GM12878 (cell line): Measurements from ENCODE around the gene SUGCT. TPM values are rescaled to one million over a fixed set of nuclear protein-coding genes. Genes with fewer than 3 reads are reported as not detected.

Experiments
- ATAC-seq: fragments of 200-7000 bp; cut with Tn5 transposase; 3 replicates; pipeline ENCODE4 v1.9.1; 2020; ENCODE audit warnings: mild to moderate bottlenecking, moderate library complexity
- BruUV-seq: library from RNA; stranded (reverse); fragments of 400-500 nt; replicated peaks from 2 replicates; lab custom pipeline; 2021; lab: Mats Ljungman, UMichigan
- CTCF ChIA-PET: fragments of 300-600 bp; sonication (Branson Sonifier 250); formaldehyde crosslinking; extraction: SDS; loops from one replicate; lab custom pipeline; 2021; ENCODE audit warnings: inconsistent platforms; lab: Yijun Ruan, JAX
- POLR2A ChIA-PET: fragments of 350-600 bp; formaldehyde crosslinking; extraction: SDS; loops from one replicate; lab custom pipeline; 2021; ENCODE audit warnings: inconsistent platforms; lab: Charles Lee
- RAD21 ChIA-PET: fragments of 300-600 bp; sonication (Branson Sonifier 250); formaldehyde crosslinking; loops from one replicate; lab custom pipeline; 2023; ENCODE audit warnings: antibody characterized with exemption; ENCODE audit not compliant: unreplicated experiment; lab: Charles Lee
- SMC1A ChIA-PET: fragments of 300-600 bp; sonication (Branson Sonifier 250); formaldehyde crosslinking; loops from one replicate; lab custom pipeline; 2023; ENCODE audit not compliant: unreplicated experiment, uncharacterized antibody; lab: Charles Lee
- DNase-seq: peaks from one replicate; pipeline ENCODE4 v3.0.0-alpha.2; 2011; ENCODE audit warnings: low read depth, low spot score
- FAIRE-seq: peaks from 3 replicates; lab custom pipeline; 2011; peaks lifted over from hg19 to GRCh38; lab: Jason Lieb, UNC
- H2AFZ ChIP-seq: 2 replicates; pipeline ENCODE4 v1.6.0; 2011; ENCODE audit warnings: low read depth, low read length, control low read depth; ENCODE audit not compliant: control insufficient read depth
- H3K27ac ChIP-seq: 2 replicates; pipeline ENCODE4 v1.5.1; 2011; ENCODE audit warnings: control low read depth; ENCODE audit not compliant: control insufficient read depth, insufficient read depth
- H3K27me3 ChIP-seq, 2 experiments: replicated peaks in 1 of 2; 2 replicates each; pipeline versions ENCODE4 v1.6.0 to v1.6.1; 2011; ENCODE audit warnings: low read length in 1 of 2; ENCODE audit not compliant: control insufficient read depth in 2 of 2, insufficient read depth in 2 of 2
- H3K36me3 ChIP-seq, 2 experiments: 2 replicates each; pipeline ENCODE4 v1.5.1; 2011; ENCODE audit warnings: low read length in 1 of 2; ENCODE audit not compliant: control insufficient read depth in 2 of 2, insufficient read depth in 2 of 2
- H3K4me1 ChIP-seq: 2 replicates; pipeline ENCODE4 v1.6.1; 2011; ENCODE audit warnings: mild to moderate bottlenecking, low read length, moderate library complexity, mixed read lengths; ENCODE audit not compliant: control insufficient read depth, insufficient read depth
- H3K4me2 ChIP-seq: 2 replicates; pipeline ENCODE4 v1.6.0; 2011; ENCODE audit warnings: control low read depth; ENCODE audit not compliant: control insufficient read depth, insufficient read depth
- H3K4me3 ChIP-seq: fragments of 200-600 bp; sonication (generic); 2 replicates; pipeline ENCODE4 v1.5.1; 2016
- H3K79me2 ChIP-seq: 2 replicates; pipeline ENCODE4 v1.6.0; 2011; ENCODE audit warnings: low read length; ENCODE audit not compliant: control insufficient read depth, insufficient read depth
- H3K9ac ChIP-seq: 2 replicates; pipeline ENCODE4 v1.8.0; 2011; ENCODE audit warnings: low read length, control low read depth, mixed read lengths; ENCODE audit not compliant: control insufficient read depth, insufficient read depth
- H3K9me3 ChIP-seq: replicated peaks from 3 replicates; pipeline ENCODE4 v1.5.1; 2011; ENCODE audit warnings: mild to moderate bottlenecking, low read length; ENCODE audit not compliant: control insufficient read depth, insufficient read depth
- H4K20me1 ChIP-seq: 2 replicates; pipeline ENCODE4 v1.6.0; 2011; ENCODE audit not compliant: control insufficient read depth, insufficient read depth
- BCL3 ChIP-seq: IDR thresholded peaks from 2 replicates; pipeline ENCODE4 v1.6.1; 2011; ENCODE audit warnings: borderline replicate concordance, low read depth, mild to moderate bottlenecking, moderate library complexity, low read length; ENCODE audit not compliant: insufficient read depth, poor library complexity, severe bottlenecking
- EZH2 ChIP-seq: IDR thresholded peaks from 2 replicates; pipeline ENCODE4 v1.6.1; 2012; ENCODE audit warnings: low read depth, mild to moderate bottlenecking, control low read depth, inconsistent platforms, low read length, borderline replicate concordance; ENCODE audit not compliant: control insufficient read depth
- PBX3 ChIP-seq: IDR thresholded peaks from 2 replicates; pipeline ENCODE4 v1.6.1; 2011; ENCODE audit warnings: mild to moderate bottlenecking, low read depth, low read length, moderate library complexity; ENCODE audit not compliant: insufficient replicate concordance
- PKNOX1 ChIP-seq: fragments of 450-650 bp; IDR thresholded peaks from 2 replicates; pipeline ENCODE4 v1.6.1; 2016; ENCODE audit warnings: mild to moderate bottlenecking
- RELB ChIP-seq: fragments of 450-650 bp; IDR thresholded peaks from 2 replicates; pipeline ENCODE4 v1.6.1; 2017; ENCODE audit warnings: low read depth, mild to moderate bottlenecking, moderate library complexity
- SIN3A ChIP-seq: IDR thresholded peaks from 2 replicates; pipeline ENCODE4 v1.6.1; 2012; ENCODE audit warnings: low read depth, low read length, improper control_type of control experiment
- SRF ChIP-seq, 2 experiments: IDR thresholded peaks; 2 replicates each; pipeline ENCODE4 v1.6.1; 2011; ENCODE audit warnings: low read depth in 2 of 2, low read length in 2 of 2, mild to moderate bottlenecking in 1 of 2, moderate library complexity in 1 of 2
- ZBTB33 ChIP-seq: fragments of 450-650 bp; IDR thresholded peaks from 2 replicates; pipeline ENCODE4 v1.6.1; 2017; ENCODE audit warnings: mild to moderate bottlenecking
- WGBS: methylation state at CpG from one replicate; pipeline ENCODE4 v1.1.6; 2016; ENCODE audit warnings: low lambda C conversion rate; ENCODE audit not compliant: insufficient replicate concordance, insufficient coverage; ENCODE audit errors: missing lambda C conversion rate; 5-methylcytosine and 5-hydroxymethylcytosine counted together
- in situ Hi-C: fragments of 300-500 bp; cut with MboI; formaldehyde crosslinking; loops from 9 replicates; pipeline ENCODE4 v1.14.3; 2018; ENCODE audit warnings: mixed read lengths
- intact Hi-C: fragments of 100-400 bp; cut with micrococcal nuclease; formaldehyde crosslinking; loops from one replicate; pipeline ENCODE4 v1.14.2; 2022; ENCODE audit not compliant: unreplicated experiment
- polyA plus RNA-seq, 11 experiments: library from polyadenylated mRNA; depleted of rRNA in 4 of 11; unstranded in 6 of 11; stranded (reverse) in 5 of 11; fragments of >200 nt; fragmentation: Nextera tagmentation in 4 of 11; fragmentation: Illumina TruSeq in 1 of 11; extraction: Ambion mirVana in 4 of 11; extraction: Trizol in 1 of 11; gene quantifications; 1 replicate in 1 of 11; 2 replicates in 10 of 11; pipeline versions ENCODE4 v1.2.1 to v1.2.3, GENCODE V29; 2011 to 2016; ENCODE audit warnings: inconsistent platforms in 2 of 11, missing spikeins in 2 of 11, low read depth in 1 of 11
- total RNA-seq, 4 experiments: library from RNA; depleted of rRNA in 3 of 4; stranded (reverse); fragments of >200 nt in 3 of 4; fragmentation: Illumina TruSeq in 1 of 4; extraction: Trizol in 1 of 4; gene quantifications; 2 replicates each; pipeline versions ENCODE4 v1.2.1 to v1.2.3, GENCODE V29; 2013 to 2021

The SUGCT gene
- total and polyA plus RNA-seq, 10 of the 15 experiments (the other 5 are each of a cell fraction or from before 2014, with no cell fraction given): 0.08 to 1.2 (median 0.67) TPM; not detected in 1

- H3K27ac ChIP-seq: no peak overlapping the region
- CTCF ChIA-PET: interaction anchor here (0.9 kb wide), 1 partner anchor 11 kb away, joined by 3 read pairs; no protein-coding TSS in a partner anchor
- ATAC-seq (no peak), DNase-seq (no peak)
- intact Hi-C loops (no loop called here), in situ Hi-C loops (no loop called here)
- no peak overlapping the region for H3K9ac ChIP-seq
- SMC1A ChIA-PET: interaction anchor here (1.0 kb wide), 1 partner anchor 10 kb away, joined by 3 read pairs; no protein-coding TSS in a partner anchor
- no peaks in the 10 kb centered on the region for H3K27me3 ChIP-seq
- WGBS: 0% methylated on average over 1 of the region's 1 CpG
- H2AFZ ChIP-seq: no peak overlapping the region
- H4K20me1 ChIP-seq: no peaks in the 10 kb centered on the region
- H3K9me3 ChIP-seq: no peaks in the 10 kb centered on the region
- H3K4me1 ChIP-seq: no peaks in the 10 kb centered on the region
- H3K4me2 ChIP-seq: no peak overlapping the region
- H3K4me3 ChIP-seq: no peak overlapping the region
- TF ChIP-seq PKNOX1: no peak
- TF ChIP-seq ZBTB33: no peak
- no peak for TF ChIP-seq SRF (IDR thresholded peaks at IDR 0.05; ENCODE audit: low read depth in 2 of 2, low read length in 2 of 2)
- TF ChIP-seq BCL3: no peak
- no peak for TF ChIP-seq PBX3
- TF ChIP-seq EZH2: no peak
- no peak for TF ChIP-seq RELB
- TF ChIP-seq SIN3A: no peak
- TF ChIP-seq, all 136 proteins: peak for 0
- Histone ChIP-seq H3K36me3 (no peaks in the 10 kb centered on the region), H3K79me2 (no peaks in the 10 kb centered on the region)
- no TSS peak for BruUV-seq
- ChIA-PET RAD21 (no interaction called here), POLR2A (no interaction called here)
- FAIRE-seq: no peak
Measured at GRCh38 chr7:40796723-40797122, 661.9 kb downstream of the SUGCT start.
